Gastrocnemius medialis (tissue), 4 donors: ENCODE results near the gene CLEC1B. TPM values are rescaled to one million over a fixed set of nuclear protein-coding genes. Genes with fewer than 3 reads are reported as not detected.
"Not testable (repeated sequence)": the region's sequence is repeated elsewhere in the genome, so short reads cannot be mapped to it uniquely, and the experiment has no call there.

Source experiments
- ATAC-seq, 2 donors: fragments of 150-250 bp; one replicate each; pipeline ENCODE4 v1.9.1; 2016
- DNase-seq, 2 donors: peaks; one replicate each; pipeline ENCODE4 v3.0.0-alpha.2; 2019
- H3K27ac ChIP-seq, 4 donors: fragments of 200-600 bp; sonication (generic); 1 replicate in 1 of 4; 2 replicates in 3 of 4; pipeline ENCODE4 v1.5.1; 2016 to 2018; ENCODE audit warnings: mild to moderate bottlenecking in 2 of 4, moderate library complexity in 1 of 4
- H3K27me3 ChIP-seq, 3 donors: fragments of 200-600 bp; sonication (generic) in 2 of 3; 1 replicate in 1 of 3; 2 replicates in 2 of 3; pipeline versions ENCODE4 v1.5.1 to v1.6.0; 2016 to 2019; ENCODE audit warnings: mild to moderate bottlenecking in 1 of 3, moderate library complexity in 1 of 3
- H3K36me3 ChIP-seq, 2 donors: fragments of 200-600 bp; sonication (generic) in 1 of 2; one replicate each; pipeline ENCODE4 v1.5.1; 2017 to 2018
- H3K4me1 ChIP-seq, 2 donors: fragments of 200-600 bp; sonication (generic) in 1 of 2; one replicate each; pipeline ENCODE4 v1.5.1; 2016 to 2017; ENCODE audit warnings: mild to moderate bottlenecking in 2 of 2
- H3K4me3 ChIP-seq, 4 donors: fragments of 200-600 bp; sonication (generic) in 3 of 4; 1 replicate in 1 of 4; 2 replicates in 3 of 4; pipeline ENCODE4 v1.5.1; 2016 to 2019; ENCODE audit warnings: mild to moderate bottlenecking in 2 of 4
- H3K9me3 ChIP-seq, 3 donors: fragments of 200-600 bp; sonication (generic) in 2 of 3; 1 replicate in 1 of 3; 2 replicates in 2 of 3; pipeline ENCODE4 v1.5.1; 2016 to 2019
- CTCF ChIP-seq, 5 experiments: fragments of 450-650 bp in 3 of 5; fragments of 200-600 bp in 2 of 5; sonication (generic) in 2 of 5; IDR thresholded peaks in 4 of 5; conservative IDR thresholded peaks in 1 of 5; 1 replicate in 4 of 5; 2 replicates in 1 of 5; pipeline ENCODE4 v1.5.1; 2016 to 2019; ENCODE audit warnings: antibody characterized with exemption in 5 of 5, mild to moderate bottlenecking in 3 of 5, moderate library complexity in 3 of 5
- POLR2A ChIP-seq, 2 donors: fragments of 450-650 bp; IDR thresholded peaks; one replicate each; pipeline ENCODE4 v1.6.1; 2017; ENCODE audit warnings: antibody characterized with exemption in 2 of 2, mild to moderate bottlenecking in 2 of 2, moderate library complexity in 2 of 2
- in situ Hi-C, 4 donors: fragments of 200-750 bp; cut with MboI; loops; one replicate each; pipeline versions ENCODE4 v1.15.0 to v1.8.0; 2017; ENCODE audit warnings: low sequenced_read_pairs in 4 of 4
- intact Hi-C: fragments of 100-400 bp; cut with DNase I; formaldehyde crosslinking; loops from one replicate; pipeline ENCODE4 v1.15.1; 2023; ENCODE audit warnings: low total_unique reads
- total RNA-seq, 4 donors: library from RNA; depleted of rRNA; stranded (reverse); fragments of >200 nt; gene quantifications; one replicate each; pipeline versions ENCODE4 v1.1.0 to v1.2.3, GENCODE V29; 2016

CLEC1B gene
- total RNA-seq, 4 donors from 2014 or later, result 0.53 TPM; not detected in 3

GRCh38 chr12:10027311-10027710 lies 28.4 kb upstream of the CLEC1B start:
- Histone ChIP-seq H3K4me1 (no peaks in the 10 kb centered on the region), H3K4me3 (no peak overlapping the region), H3K36me3 (no peaks in the 10 kb centered on the region), H3K27ac (no peak overlapping the region), H3K27me3 (no peaks in the 10 kb centered on the region), H3K9me3 (no peaks in the 10 kb centered on the region)
- no peak for TF ChIP-seq POLR2A (IDR thresholded peaks at IDR 0.05)
- TF ChIP-seq CTCF (IDR thresholded peaks at IDR 0.05 in 4 of 5, conservative IDR thresholded peaks at IDR 0.05 in 1 of 5), result no peak
- in situ Hi-C loops, result loop anchor here in 1 of 4 donors (25.0 kb wide), 1 partner anchor 110 kb away; the partner anchor contains the start of gene CLEC7A
- ATAC-seq (no peak), DNase-seq (no peak)
- intact Hi-C loops, result no loop called here

- intact Hi-C loops, H3K4me1 ChIP-seq, H3K9me3 ChIP-seq, ATAC-seq, H3K27me3 ChIP-seq, H3K27ac ChIP-seq, DNase-seq, H3K36me3 ChIP-seq, H3K4me3 ChIP-seq: not testable (repeated sequence)
- in situ Hi-C loops, result loop anchor here in 1 of 4 donors (25.0 kb wide), 1 partner anchor 111 kb away; the partner anchor contains the start of gene CLEC7A
These were observed 27.7 kb upstream of the CLEC1B start for GRCh38 chr12:10026666-10027065.

GRCh38 chr12:10025236-10025635 lies 26.3 kb upstream of the CLEC1B start:
- no peaks in the 10 kb centered on the region for H3K27me3 ChIP-seq
- intact Hi-C loops, result no loop called here
- in situ Hi-C loops, result loop anchor here in 1 of 4 donors (25.0 kb wide), 1 partner anchor 112 kb away; the partner anchor contains the start of gene CLEC7A
- H3K36me3 ChIP-seq, result no peaks in the 10 kb centered on the region
- ATAC-seq, result no peak
- H3K27ac ChIP-seq, result no peak overlapping the region
- DNase-seq, result no peak
- H3K9me3 ChIP-seq, result no peaks in the 10 kb centered on the region
- TF ChIP-seq CTCF (IDR thresholded peaks at IDR 0.05 in 4 of 5, conservative IDR thresholded peaks at IDR 0.05 in 1 of 5), result no peak
- no peak for TF ChIP-seq POLR2A (IDR thresholded peaks at IDR 0.05)
- H3K4me1 ChIP-seq, result no peaks in the 10 kb centered on the region
- H3K4me3 ChIP-seq, result no peak overlapping the region

- H3K4me1 ChIP-seq, result no peaks in the 10 kb centered on the region
- DNase-seq (no peak), ATAC-seq (no peak)
- no peaks in the 10 kb centered on the region for H3K27me3 ChIP-seq
- in situ Hi-C loops, result no loop called here
- TF ChIP-seq POLR2A (IDR thresholded peaks at IDR 0.05) (no peak), CTCF (IDR thresholded peaks at IDR 0.05 in 4 of 5, conservative IDR thresholded peaks at IDR 0.05 in 1 of 5) (no peak)
- intact Hi-C loops, result no loop called here
- H3K4me3 ChIP-seq, result no peak overlapping the region
- no peaks in the 10 kb centered on the region for H3K9me3 ChIP-seq
- no peaks in the 10 kb centered on the region for H3K36me3 ChIP-seq
- no peak overlapping the region for H3K27ac ChIP-seq
These were observed 22.4 kb upstream of the CLEC1B start for GRCh38 chr12:10021342-10021741.

- no peaks in the 10 kb centered on the region for H3K27me3 ChIP-seq
- TF ChIP-seq CTCF (IDR thresholded peaks at IDR 0.05 in 4 of 5, conservative IDR thresholded peaks at IDR 0.05 in 1 of 5) (no peak), POLR2A (IDR thresholded peaks at IDR 0.05) (no peak)
- H3K27ac ChIP-seq, result no peak overlapping the region
- intact Hi-C loops, result no loop called here
- ATAC-seq (no peak), DNase-seq (no peak)
- no peak overlapping the region for H3K4me3 ChIP-seq
- no peaks in the 10 kb centered on the region for H3K36me3 ChIP-seq
- in situ Hi-C loops, result no loop called here
- no peaks in the 10 kb centered on the region for H3K4me1 ChIP-seq
- H3K9me3 ChIP-seq, result no peaks in the 10 kb centered on the region
These were observed 19.5 kb upstream of the CLEC1B start for GRCh38 chr12:10018386-10018785.
